ENCODE results near the gene CEP112.

The CEP112 gene

GRCh38 chr17:65901394-65901793 lies 290.5 kb downstream of the CEP112 start:
- no peak overlapping the region for H3K9ac ChIP-seq (ENCODE audit: low read length)
- no peak overlapping the region for H3K4me2 ChIP-seq (ENCODE audit: low read depth, low read length)
- H3F3A ChIP-seq (ENCODE audit: insufficient read depth, low read length) = no peaks in the 10 kb centered on the region
- H3K9me2 ChIP-seq (replicated peaks; ENCODE audit: insufficient read depth, low read length) = no peaks in the 10 kb centered on the region
- no peak overlapping the region for H3K27ac ChIP-seq (ENCODE audit: low read length)
- no peaks in the 10 kb centered on the region for H3K79me2 ChIP-seq (ENCODE audit: low read length)
- no peak overlapping the region for H2AFZ ChIP-seq (ENCODE audit: low read length)
- H3K27me3 ChIP-seq (replicated peaks; ENCODE audit: insufficient read depth, low read length) = no peaks in the 10 kb centered on the region
- no peak overlapping the region for H3K4me3 ChIP-seq (ENCODE audit: low read length)
- TF ChIP-seq EZH2phosphoT487 (IDR thresholded peaks at IDR 0.05; ENCODE audit: low read length) (no peak), CTCF (IDR thresholded peaks at IDR 0.05; ENCODE audit: low read length) (no peak), EZH2 (optimal IDR thresholded peaks at IDR 0.05; ENCODE audit: low read depth, low read length) (no peak)
- no peaks in the 10 kb centered on the region for H3K4me1 ChIP-seq (ENCODE audit: low read length)
- H4K20me1 ChIP-seq (ENCODE audit: insufficient read depth, low read length) = no peaks in the 10 kb centered on the region
- no peaks in the 10 kb centered on the region for H3K9me3 ChIP-seq (replicated peaks; ENCODE audit: insufficient read depth, low read length)
- H3K36me3 ChIP-seq (replicated peaks; ENCODE audit: insufficient read depth, low read length) = no peaks in the 10 kb centered on the region
- no peak for DNase-seq

GRCh38 chr17:65900216-65900615 lies 291.7 kb downstream of the CEP112 start:
- Histone ChIP-seq H3K4me2 (ENCODE audit: low read depth, low read length) (no peak overlapping the region), H3K9me2 (replicated peaks; ENCODE audit: insufficient read depth, low read length) (no peaks in the 10 kb centered on the region), H4K20me1 (ENCODE audit: insufficient read depth, low read length) (no peaks in the 10 kb centered on the region), H3K4me3 (ENCODE audit: low read length) (no peak overlapping the region), H3K9me3 (replicated peaks; ENCODE audit: insufficient read depth, low read length) (no peaks in the 10 kb centered on the region), H3K9ac (ENCODE audit: low read length) (no peak overlapping the region), H2AFZ (ENCODE audit: low read length) (no peak overlapping the region), H3K4me1 (ENCODE audit: low read length) (no peaks in the 10 kb centered on the region), H3K79me2 (ENCODE audit: low read length) (no peaks in the 10 kb centered on the region), H3K27ac (ENCODE audit: low read length) (no peak overlapping the region), H3K27me3 (replicated peaks; ENCODE audit: insufficient read depth, low read length) (no peaks in the 10 kb centered on the region), H3K36me3 (replicated peaks; ENCODE audit: insufficient read depth, low read length) (no peaks in the 10 kb centered on the region), H3F3A (ENCODE audit: insufficient read depth, low read length) (no peaks in the 10 kb centered on the region)
- TF ChIP-seq EZH2phosphoT487 (IDR thresholded peaks at IDR 0.05; ENCODE audit: low read length) = no peak
- no peak for TF ChIP-seq CTCF (IDR thresholded peaks at IDR 0.05; ENCODE audit: low read length)
- no peak for DNase-seq

- Histone ChIP-seq H2AFZ (ENCODE audit: low read length) (no peak overlapping the region), H3K4me1 (ENCODE audit: low read length) (no peaks in the 10 kb centered on the region), H3K9me2 (replicated peaks; ENCODE audit: insufficient read depth, low read length) (no peaks in the 10 kb centered on the region), H3K27ac (ENCODE audit: low read length) (no peak overlapping the region), H3K4me3 (ENCODE audit: low read length) (no peak overlapping the region), H3K9me3 (replicated peaks; ENCODE audit: insufficient read depth, low read length) (no peaks in the 10 kb centered on the region), H3K79me2 (ENCODE audit: low read length) (no peaks in the 10 kb centered on the region), H3K27me3 (replicated peaks; ENCODE audit: insufficient read depth, low read length) (no peaks in the 10 kb centered on the region), H4K20me1 (ENCODE audit: insufficient read depth, low read length) (no peaks in the 10 kb centered on the region), H3K36me3 (replicated peaks; ENCODE audit: insufficient read depth, low read length) (no peaks in the 10 kb centered on the region), H3F3A (ENCODE audit: insufficient read depth, low read length) (no peaks in the 10 kb centered on the region), H3K4me2 (ENCODE audit: low read depth, low read length) (no peak overlapping the region), H3K9ac (ENCODE audit: low read length) (no peak overlapping the region)
- TF ChIP-seq CTCF (IDR thresholded peaks at IDR 0.05; ENCODE audit: low read length) = no peak
- no peak for DNase-seq
Measured at GRCh38 chr17:65898651-65899050, 293.3 kb downstream of the CEP112 start.

- H3F3A ChIP-seq (ENCODE audit: insufficient read depth, low read length) = no peaks in the 10 kb centered on the region
- TF ChIP-seq CTCF (IDR thresholded peaks at IDR 0.05; ENCODE audit: low read length) (no peak), EZH2 (optimal IDR thresholded peaks at IDR 0.05; ENCODE audit: low read depth, low read length) (no peak), EZH2phosphoT487 (IDR thresholded peaks at IDR 0.05; ENCODE audit: low read length) (no peak)
- no peak overlapping the region for H3K27ac ChIP-seq (ENCODE audit: low read length)
- H3K9me2 ChIP-seq (replicated peaks; ENCODE audit: insufficient read depth, low read length) = no peaks in the 10 kb centered on the region
- no peaks in the 10 kb centered on the region for H3K27me3 ChIP-seq (replicated peaks; ENCODE audit: insufficient read depth, low read length)
- no peak overlapping the region for H3K9ac ChIP-seq (ENCODE audit: low read length)
- no peak overlapping the region for H3K4me2 ChIP-seq (ENCODE audit: low read depth, low read length)
- no peak for DNase-seq
- H2AFZ ChIP-seq (ENCODE audit: low read length) = no peak overlapping the region
- no peaks in the 10 kb centered on the region for H4K20me1 ChIP-seq (ENCODE audit: insufficient read depth, low read length)
- H3K4me3 ChIP-seq (ENCODE audit: low read length) = no peak overlapping the region
- H3K79me2 ChIP-seq (ENCODE audit: low read length) = no peaks in the 10 kb centered on the region
- H3K9me3 ChIP-seq (replicated peaks; ENCODE audit: insufficient read depth, low read length) = no peaks in the 10 kb centered on the region
- no peaks in the 10 kb centered on the region for H3K4me1 ChIP-seq (ENCODE audit: low read length)
- H3K36me3 ChIP-seq (replicated peaks; ENCODE audit: insufficient read depth, low read length) = no peaks in the 10 kb centered on the region
Measured at GRCh38 chr17:65896889-65897288, 295.0 kb downstream of the CEP112 start.

Data from MM.1S (cell line).